Esophagus squamous epithelium (tissue), 4 donors: Measurements from ENCODE around the gene ITPR3.

Experiments
- POLR2A ChIP-seq, 4 donors: fragments of 450-650 bp; IDR thresholded peaks; one replicate each; pipeline ENCODE4 v1.6.1; 2017; ENCODE audit warnings: antibody characterized with exemption in 4 of 4, mild to moderate bottlenecking in 4 of 4, moderate library complexity in 3 of 4
- TF ChIP-seq, protein P1 (sequence below), 6 experiments: fragments of 450-650 bp in 4 of 6; fragments of 200-600 bp in 2 of 6; sonication (generic) in 2 of 6; IDR thresholded peaks; one replicate each; pipeline ENCODE4 v1.5.1; 2016 to 2019; ENCODE audit warnings: antibody characterized with exemption in 6 of 6, mild to moderate bottlenecking in 4 of 6, moderate library complexity in 4 of 6

DNA sequence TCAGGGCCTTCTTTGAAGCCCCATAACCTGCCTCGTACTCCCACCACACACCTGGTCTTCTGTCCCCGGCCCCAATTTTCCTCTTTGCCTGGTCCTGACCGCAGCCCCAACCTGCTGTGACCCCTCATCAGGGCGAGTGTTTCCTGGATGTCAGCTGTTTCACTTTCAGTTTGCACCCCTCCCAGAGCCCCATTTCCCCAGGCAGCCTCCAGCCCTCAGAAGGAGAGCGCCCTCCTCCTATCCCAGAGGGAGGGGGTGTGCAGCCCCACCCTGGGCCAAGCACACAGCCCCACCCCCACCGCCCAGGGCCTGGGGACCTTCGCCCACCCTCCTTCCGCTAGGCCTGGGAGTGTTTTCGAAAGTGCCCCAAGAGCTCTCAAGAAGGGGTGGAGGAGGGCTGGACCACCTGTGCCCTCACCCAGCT is 42.5 kb upstream of the ITPR3 start:
- TF ChIP-seq, protein P1, sequence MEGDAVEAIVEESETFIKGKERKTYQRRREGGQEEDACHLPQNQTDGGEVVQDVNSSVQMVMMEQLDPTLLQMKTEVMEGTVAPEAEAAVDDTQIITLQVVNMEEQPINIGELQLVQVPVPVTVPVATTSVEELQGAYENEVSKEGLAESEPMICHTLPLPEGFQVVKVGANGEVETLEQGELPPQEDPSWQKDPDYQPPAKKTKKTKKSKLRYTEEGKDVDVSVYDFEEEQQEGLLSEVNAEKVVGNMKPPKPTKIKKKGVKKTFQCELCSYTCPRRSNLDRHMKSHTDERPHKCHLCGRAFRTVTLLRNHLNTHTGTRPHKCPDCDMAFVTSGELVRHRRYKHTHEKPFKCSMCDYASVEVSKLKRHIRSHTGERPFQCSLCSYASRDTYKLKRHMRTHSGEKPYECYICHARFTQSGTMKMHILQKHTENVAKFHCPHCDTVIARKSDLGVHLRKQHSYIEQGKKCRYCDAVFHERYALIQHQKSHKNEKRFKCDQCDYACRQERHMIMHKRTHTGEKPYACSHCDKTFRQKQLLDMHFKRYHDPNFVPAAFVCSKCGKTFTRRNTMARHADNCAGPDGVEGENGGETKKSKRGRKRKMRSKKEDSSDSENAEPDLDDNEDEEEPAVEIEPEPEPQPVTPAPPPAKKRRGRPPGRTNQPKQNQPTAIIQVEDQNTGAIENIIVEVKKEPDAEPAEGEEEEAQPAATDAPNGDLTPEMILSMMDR (IDR thresholded peaks at IDR 0.05), result no peak
- TF ChIP-seq POLR2A (IDR thresholded peaks at IDR 0.05), result no peak
